WTC11 (cell line): ENCODE results near the gene RCE1. TPM values are rescaled to one million over a fixed set of nuclear protein-coding genes. Genes with fewer than 3 reads are reported as not detected.
A peak's percentile ranks its signal among the peaks of the same experiment; 100 is the strongest.

Experiments
- ATAC-seq: fragments of 200-7000 bp; cut with Tn5 transposase; 2 replicates; pipeline ENCODE4 v1.10.0; 2021; ENCODE audit warnings: mild to moderate bottlenecking, moderate library complexity
- CTCF ChIA-PET: fragments of 300-600 bp; sonication (Branson Sonifier 250); formaldehyde crosslinking; loops from one replicate; lab custom pipeline; 2021; ENCODE audit warnings: antibody characterized with exemption; lab: Charles Lee
- POLR2A ChIA-PET: fragments of 350-600 bp; sonication (Branson Sonifier 250); formaldehyde crosslinking; loops from one replicate; lab custom pipeline; 2021; ENCODE audit warnings: antibody characterized with exemption; lab: Charles Lee
- DNase-seq: peaks from one replicate; pipeline ENCODE4 v3.0.0; 2021; ENCODE audit warnings: low spot score
- H3K27ac Mint-ChIP-seq: 2 replicates; pipeline ENCODE4 v1.8.0; 2021; ENCODE audit warnings: mixed read lengths
- H3K27me3 Mint-ChIP-seq: 2 replicates; pipeline ENCODE4 v1.8.0; 2021; ENCODE audit warnings: low read depth, mild to moderate bottlenecking, moderate library complexity, mixed read lengths
- H3K36me3 Mint-ChIP-seq: 2 replicates; pipeline ENCODE4 v1.8.0; 2021; ENCODE audit warnings: mixed read lengths
- H3K4me1 Mint-ChIP-seq: 2 replicates; pipeline ENCODE4 v1.8.0; 2022; ENCODE audit warnings: mixed read lengths
- H3K4me3 Mint-ChIP-seq: 2 replicates; pipeline ENCODE4 v1.8.0; 2021; ENCODE audit warnings: mild to moderate bottlenecking, moderate library complexity, mixed read lengths
- H3K9me3 Mint-ChIP-seq: 2 replicates; pipeline ENCODE4 v1.8.0; 2021; ENCODE audit warnings: mixed read lengths
- ATF1 ChIP-seq: sonication (generic); formaldehyde crosslinking; IDR thresholded peaks from 2 replicates; pipeline ENCODE4 v1.8.1; 2023; ENCODE audit warnings: mild to moderate bottlenecking, moderate library complexity, missing genetic modification reagents
- CBFB ChIP-seq: sonication (generic); formaldehyde crosslinking; IDR thresholded peaks from 2 replicates; pipeline ENCODE4 v1.8.1; 2022; ENCODE audit warnings: mild to moderate bottlenecking, low read depth, missing genetic modification reagents
- ESRRA ChIP-seq: sonication (generic); formaldehyde crosslinking; IDR thresholded peaks from 2 replicates; pipeline ENCODE4 v1.8.1; 2022; ENCODE audit warnings: mild to moderate bottlenecking, missing genetic modification reagents, borderline replicate concordance
- MXD4 ChIP-seq: fragments of 250-450 bp; sonication (Bioruptor Pico); IDR thresholded peaks from 2 replicates; pipeline ENCODE4 v1.8.0; 2021; ENCODE audit warnings: mild to moderate bottlenecking, moderate library complexity, borderline replicate concordance
- NFATC4 ChIP-seq: fragments of 250-450 bp; sonication (Bioruptor Pico); IDR thresholded peaks from 2 replicates; pipeline ENCODE4 v1.9.0; 2021; ENCODE audit warnings: mild to moderate bottlenecking
- NFYB ChIP-seq: sonication (generic); formaldehyde crosslinking; conservative IDR thresholded peaks from 2 replicates; pipeline ENCODE4 v1.8.0; 2022; ENCODE audit warnings: low read depth, missing genetic modification reagents
- RELA ChIP-seq: sonication (generic); formaldehyde crosslinking; IDR thresholded peaks from 2 replicates; pipeline ENCODE4 v1.8.1; 2022; ENCODE audit warnings: missing genetic modification reagents, mild to moderate bottlenecking, borderline replicate concordance
- RORB ChIP-seq: fragments of 250-450 bp; sonication (Bioruptor Pico); IDR thresholded peaks from 2 replicates; pipeline ENCODE4 v1.9.0; 2021; ENCODE audit warnings: mild to moderate bottlenecking
- ZNF219 ChIP-seq: sonication (generic); formaldehyde crosslinking; IDR thresholded peaks from 2 replicates; pipeline ENCODE4 v1.8.0; 2023; ENCODE audit warnings: missing genetic modification reagents, mild to moderate bottlenecking, borderline replicate concordance
- total RNA-seq: library from RNA; stranded (reverse); gene quantifications from 3 replicates; pipeline ENCODE4 v1.2.3, GENCODE V29; 2021
- TF ChIP-seq, protein P1 (sequence below): fragments of 250-450 bp; sonication (Bioruptor Pico); IDR thresholded peaks from 2 replicates; pipeline ENCODE4 v1.9.0; 2021; ENCODE audit warnings: mild to moderate bottlenecking
- TF ChIP-seq, protein P2 (sequence below): fragments of 250-450 bp; sonication (Bioruptor Pico); IDR thresholded peaks from 2 replicates; pipeline ENCODE4 v1.9.0; 2021; ENCODE audit warnings: mild to moderate bottlenecking, borderline replicate concordance
- TF ChIP-seq, protein P3 (sequence below): sonication (generic); formaldehyde crosslinking; IDR thresholded peaks from 2 replicates; pipeline ENCODE4 v1.8.0; 2022; ENCODE audit warnings: mild to moderate bottlenecking, missing genetic modification reagents
- TF ChIP-seq, protein P4 (sequence below): sonication (generic); formaldehyde crosslinking; IDR thresholded peaks from 2 replicates; pipeline ENCODE4 v1.8.1; 2022; ENCODE audit warnings: low read depth, missing genetic modification reagents, borderline replicate concordance
- TF ChIP-seq, protein P5 (sequence below): fragments of 250-450 bp; sonication (Bioruptor Pico); conservative IDR thresholded peaks from 2 replicates; pipeline ENCODE4 v1.9.0; 2021; ENCODE audit warnings: mild to moderate bottlenecking

RCE1 gene
- total RNA-seq, 1 experiment from 2014 or later = 34.6 TPM

DNA sequence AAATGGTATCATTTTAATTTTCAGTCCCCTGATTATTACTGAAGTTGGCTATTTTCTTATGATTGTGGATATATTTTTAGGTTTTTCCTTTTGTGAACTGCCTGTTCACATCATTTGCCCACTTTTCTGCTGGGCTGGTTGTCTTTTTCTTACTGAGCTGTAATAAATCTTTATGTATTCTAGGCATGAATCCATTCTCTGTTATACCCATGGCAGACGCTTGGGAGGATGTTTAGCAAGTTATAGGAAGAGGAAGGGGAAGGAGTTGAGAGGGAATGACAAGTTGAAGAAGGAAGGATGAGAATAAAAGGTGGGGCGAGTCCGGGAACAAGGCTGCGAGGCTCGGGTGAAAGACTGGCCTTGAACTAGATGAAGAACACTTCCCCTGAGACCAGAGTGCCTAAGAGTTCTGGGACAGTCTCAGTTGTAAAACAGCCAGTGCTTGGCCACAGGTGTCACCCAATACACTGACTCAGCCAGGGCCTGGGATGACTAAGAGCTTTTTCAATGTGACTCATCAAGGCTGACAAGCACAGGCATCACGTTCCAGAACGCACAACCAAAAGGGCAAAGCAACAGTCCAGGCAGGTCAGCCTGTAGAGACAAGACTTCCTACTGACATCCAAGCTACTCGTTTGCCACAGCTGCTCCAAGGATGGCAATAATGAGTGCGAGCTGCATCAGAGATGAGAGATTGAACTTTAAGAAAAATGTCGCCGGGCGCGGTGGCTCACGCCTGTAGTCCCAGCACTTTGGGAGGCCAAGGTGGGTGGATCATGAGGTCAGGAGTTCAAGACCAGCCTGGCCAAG, 48.8 kb downstream of the RCE1 start:
- peak; percentile 52 for ATAC-seq
- CTCF ChIA-PET = interaction anchor here (1.0 to 1.3 kb wide), 3 partner anchors 10 to 36 kb away, joined by 3 to 4 read pairs (median 3); no protein-coding TSS in a partner anchor
- H3K4me1 Mint-ChIP-seq = peaks cover 28% of the 10 kb centered on the region
- TF ChIP-seq NFATC4 (no peak), NFYB (CRISPR knock-in tag) (no peak)
- TF ChIP-seq, protein P1, sequence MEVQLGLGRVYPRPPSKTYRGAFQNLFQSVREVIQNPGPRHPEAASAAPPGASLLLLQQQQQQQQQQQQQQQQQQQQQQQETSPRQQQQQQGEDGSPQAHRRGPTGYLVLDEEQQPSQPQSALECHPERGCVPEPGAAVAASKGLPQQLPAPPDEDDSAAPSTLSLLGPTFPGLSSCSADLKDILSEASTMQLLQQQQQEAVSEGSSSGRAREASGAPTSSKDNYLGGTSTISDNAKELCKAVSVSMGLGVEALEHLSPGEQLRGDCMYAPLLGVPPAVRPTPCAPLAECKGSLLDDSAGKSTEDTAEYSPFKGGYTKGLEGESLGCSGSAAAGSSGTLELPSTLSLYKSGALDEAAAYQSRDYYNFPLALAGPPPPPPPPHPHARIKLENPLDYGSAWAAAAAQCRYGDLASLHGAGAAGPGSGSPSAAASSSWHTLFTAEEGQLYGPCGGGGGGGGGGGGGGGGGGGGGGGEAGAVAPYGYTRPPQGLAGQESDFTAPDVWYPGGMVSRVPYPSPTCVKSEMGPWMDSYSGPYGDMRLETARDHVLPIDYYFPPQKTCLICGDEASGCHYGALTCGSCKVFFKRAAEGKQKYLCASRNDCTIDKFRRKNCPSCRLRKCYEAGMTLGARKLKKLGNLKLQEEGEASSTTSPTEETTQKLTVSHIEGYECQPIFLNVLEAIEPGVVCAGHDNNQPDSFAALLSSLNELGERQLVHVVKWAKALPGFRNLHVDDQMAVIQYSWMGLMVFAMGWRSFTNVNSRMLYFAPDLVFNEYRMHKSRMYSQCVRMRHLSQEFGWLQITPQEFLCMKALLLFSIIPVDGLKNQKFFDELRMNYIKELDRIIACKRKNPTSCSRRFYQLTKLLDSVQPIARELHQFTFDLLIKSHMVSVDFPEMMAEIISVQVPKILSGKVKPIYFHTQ (CRISPR knock-in tag) = no peak
- TF ChIP-seq, protein P2, sequence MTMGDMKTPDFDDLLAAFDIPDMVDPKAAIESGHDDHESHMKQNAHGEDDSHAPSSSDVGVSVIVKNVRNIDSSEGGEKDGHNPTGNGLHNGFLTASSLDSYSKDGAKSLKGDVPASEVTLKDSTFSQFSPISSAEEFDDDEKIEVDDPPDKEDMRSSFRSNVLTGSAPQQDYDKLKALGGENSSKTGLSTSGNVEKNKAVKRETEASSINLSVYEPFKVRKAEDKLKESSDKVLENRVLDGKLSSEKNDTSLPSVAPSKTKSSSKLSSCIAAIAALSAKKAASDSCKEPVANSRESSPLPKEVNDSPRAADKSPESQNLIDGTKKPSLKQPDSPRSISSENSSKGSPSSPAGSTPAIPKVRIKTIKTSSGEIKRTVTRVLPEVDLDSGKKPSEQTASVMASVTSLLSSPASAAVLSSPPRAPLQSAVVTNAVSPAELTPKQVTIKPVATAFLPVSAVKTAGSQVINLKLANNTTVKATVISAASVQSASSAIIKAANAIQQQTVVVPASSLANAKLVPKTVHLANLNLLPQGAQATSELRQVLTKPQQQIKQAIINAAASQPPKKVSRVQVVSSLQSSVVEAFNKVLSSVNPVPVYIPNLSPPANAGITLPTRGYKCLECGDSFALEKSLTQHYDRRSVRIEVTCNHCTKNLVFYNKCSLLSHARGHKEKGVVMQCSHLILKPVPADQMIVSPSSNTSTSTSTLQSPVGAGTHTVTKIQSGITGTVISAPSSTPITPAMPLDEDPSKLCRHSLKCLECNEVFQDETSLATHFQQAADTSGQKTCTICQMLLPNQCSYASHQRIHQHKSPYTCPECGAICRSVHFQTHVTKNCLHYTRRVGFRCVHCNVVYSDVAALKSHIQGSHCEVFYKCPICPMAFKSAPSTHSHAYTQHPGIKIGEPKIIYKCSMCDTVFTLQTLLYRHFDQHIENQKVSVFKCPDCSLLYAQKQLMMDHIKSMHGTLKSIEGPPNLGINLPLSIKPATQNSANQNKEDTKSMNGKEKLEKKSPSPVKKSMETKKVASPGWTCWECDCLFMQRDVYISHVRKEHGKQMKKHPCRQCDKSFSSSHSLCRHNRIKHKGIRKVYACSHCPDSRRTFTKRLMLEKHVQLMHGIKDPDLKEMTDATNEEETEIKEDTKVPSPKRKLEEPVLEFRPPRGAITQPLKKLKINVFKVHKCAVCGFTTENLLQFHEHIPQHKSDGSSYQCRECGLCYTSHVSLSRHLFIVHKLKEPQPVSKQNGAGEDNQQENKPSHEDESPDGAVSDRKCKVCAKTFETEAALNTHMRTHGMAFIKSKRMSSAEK (CRISPR knock-in tag) = no peak
- TF ChIP-seq, all 79 proteins: peak for 0
- POLR2A ChIA-PET = no interaction called here
- DNase-seq = no peak
- no peaks in the 10 kb centered on the region for H3K27me3 Mint-ChIP-seq
- H3K9me3 Mint-ChIP-seq = no peaks in the 10 kb centered on the region
- H3K27ac Mint-ChIP-seq = peak overlapping the region; percentile 86; the same call in 1 of the 2 replicates
- no peaks in the 10 kb centered on the region for H3K36me3 Mint-ChIP-seq
- H3K4me3 Mint-ChIP-seq = no peak overlapping the region

DNA sequence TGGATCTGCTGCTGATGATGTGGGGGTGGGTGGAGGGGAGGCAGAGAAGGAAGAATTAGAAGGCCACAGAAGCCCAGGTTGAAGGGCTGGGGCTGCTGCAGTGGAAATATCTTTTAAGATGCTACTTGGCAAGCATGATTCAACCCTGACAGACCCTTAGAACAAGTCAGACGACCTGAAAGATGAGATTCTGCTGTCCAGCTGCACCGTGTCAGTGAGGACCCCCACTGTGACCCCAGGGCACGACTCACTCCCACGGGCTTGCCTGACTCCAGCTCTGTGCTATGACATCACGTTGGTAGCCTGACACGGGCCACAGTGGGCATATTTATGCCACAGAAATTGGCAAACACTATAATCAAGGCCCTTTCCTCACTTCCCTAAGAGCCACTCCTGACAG, 49.7 kb downstream of the RCE1 start:
- ATAC-seq (no peak), DNase-seq (no peak)
- Mint-ChIP-seq H3K36me3 (no peaks in the 10 kb centered on the region), H3K4me3 (no peak overlapping the region), H3K4me1 (peaks cover 28% of the 10 kb centered on the region), H3K9me3 (no peaks in the 10 kb centered on the region), H3K27ac (no peak overlapping the region), H3K27me3 (no peaks in the 10 kb centered on the region)
- CTCF ChIA-PET = interaction anchor here (2.9 kb wide), 1 partner anchor 10 kb away, joined by 15 read pairs; no protein-coding TSS in a partner anchor
- TF ChIP-seq, protein P3, sequence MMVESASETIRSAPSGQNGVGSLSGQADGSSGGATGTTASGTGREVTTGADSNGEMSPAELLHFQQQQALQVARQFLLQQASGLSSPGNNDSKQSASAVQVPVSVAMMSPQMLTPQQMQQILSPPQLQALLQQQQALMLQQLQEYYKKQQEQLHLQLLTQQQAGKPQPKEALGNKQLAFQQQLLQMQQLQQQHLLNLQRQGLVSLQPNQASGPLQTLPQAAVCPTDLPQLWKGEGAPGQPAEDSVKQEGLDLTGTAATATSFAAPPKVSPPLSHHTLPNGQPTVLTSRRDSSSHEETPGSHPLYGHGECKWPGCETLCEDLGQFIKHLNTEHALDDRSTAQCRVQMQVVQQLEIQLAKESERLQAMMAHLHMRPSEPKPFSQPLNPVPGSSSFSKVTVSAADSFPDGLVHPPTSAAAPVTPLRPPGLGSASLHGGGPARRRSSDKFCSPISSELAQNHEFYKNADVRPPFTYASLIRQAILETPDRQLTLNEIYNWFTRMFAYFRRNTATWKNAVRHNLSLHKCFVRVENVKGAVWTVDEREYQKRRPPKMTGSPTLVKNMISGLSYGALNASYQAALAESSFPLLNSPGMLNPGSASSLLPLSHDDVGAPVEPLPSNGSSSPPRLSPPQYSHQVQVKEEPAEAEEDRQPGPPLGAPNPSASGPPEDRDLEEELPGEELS (CRISPR knock-in tag) = no peak
- TF ChIP-seq ATF1 = no peak
- no peak for TF ChIP-seq ESRRA (CRISPR knock-in tag)
- no peak for TF ChIP-seq RELA (CRISPR knock-in tag)
- TF ChIP-seq RORB (CRISPR knock-in tag) = no peak
- no peak for TF ChIP-seq MXD4 (CRISPR knock-in tag)
- TF ChIP-seq CBFB (CRISPR knock-in tag) = no peak
- no peak for TF ChIP-seq ZNF219
- TF ChIP-seq, protein P4, sequence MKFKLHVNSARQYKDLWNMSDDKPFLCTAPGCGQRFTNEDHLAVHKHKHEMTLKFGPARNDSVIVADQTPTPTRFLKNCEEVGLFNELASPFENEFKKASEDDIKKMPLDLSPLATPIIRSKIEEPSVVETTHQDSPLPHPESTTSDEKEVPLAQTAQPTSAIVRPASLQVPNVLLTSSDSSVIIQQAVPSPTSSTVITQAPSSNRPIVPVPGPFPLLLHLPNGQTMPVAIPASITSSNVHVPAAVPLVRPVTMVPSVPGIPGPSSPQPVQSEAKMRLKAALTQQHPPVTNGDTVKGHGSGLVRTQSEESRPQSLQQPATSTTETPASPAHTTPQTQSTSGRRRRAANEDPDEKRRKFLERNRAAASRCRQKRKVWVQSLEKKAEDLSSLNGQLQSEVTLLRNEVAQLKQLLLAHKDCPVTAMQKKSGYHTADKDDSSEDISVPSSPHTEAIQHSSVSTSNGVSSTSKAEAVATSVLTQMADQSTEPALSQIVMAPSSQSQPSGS (CRISPR knock-in tag) = no peak
- TF ChIP-seq, protein P5, sequence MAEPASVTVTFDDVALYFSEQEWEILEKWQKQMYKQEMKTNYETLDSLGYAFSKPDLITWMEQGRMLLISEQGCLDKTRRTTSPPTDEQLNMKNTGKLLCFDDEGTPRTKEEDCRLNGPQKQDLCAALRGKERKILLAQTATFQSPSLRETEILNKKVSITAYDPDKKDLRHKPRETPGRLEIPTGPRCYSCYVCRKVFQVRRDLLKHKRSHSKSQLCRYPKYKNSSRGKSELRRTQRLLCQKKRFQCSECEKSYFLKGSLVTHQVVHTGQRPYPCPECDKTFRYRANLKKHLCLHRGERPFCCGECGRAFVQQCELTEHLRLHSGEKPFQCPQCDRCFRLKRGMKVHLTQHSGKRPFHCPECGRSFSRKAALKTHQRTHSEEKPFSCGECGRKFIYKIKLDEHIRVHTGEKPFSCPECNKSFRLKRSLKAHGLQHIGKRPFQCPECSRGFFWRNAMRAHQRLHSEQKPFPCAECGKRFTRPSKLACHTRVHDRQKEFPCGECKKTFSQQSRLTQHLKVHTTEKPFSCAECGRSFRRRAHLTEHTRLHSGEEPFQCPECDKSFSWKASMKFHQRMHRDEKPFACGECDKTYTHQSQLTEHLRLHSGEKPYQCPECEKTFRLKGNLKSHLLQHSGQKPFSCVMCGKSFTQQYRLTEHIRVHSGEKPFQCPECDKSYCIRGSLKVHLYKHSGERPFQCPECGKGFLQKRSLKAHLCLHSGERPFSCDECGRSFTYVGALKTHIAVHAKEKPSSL (CRISPR knock-in tag) = no peak
- POLR2A ChIA-PET = no interaction called here
